H1 (cell line): Measurements from ENCODE around the gene LGALS8. TPM values are rescaled to one million over a fixed set of nuclear protein-coding genes. Genes with fewer than 3 reads are reported as not detected.

Source experiments
- CTCF ChIA-PET: fragments of 300-600 bp; sonication (Branson Sonifier 250); formaldehyde crosslinking; loops from one replicate; lab custom pipeline; 2021; ENCODE audit not compliant: partially characterized antibody; lab: Charles Lee
- POLR2A ChIA-PET: fragments of 300-600 bp; sonication (Branson Sonifier 250); formaldehyde crosslinking; loops from one replicate; lab custom pipeline; 2021; ENCODE audit warnings: inconsistent platforms; ENCODE audit not compliant: partially characterized antibody; lab: Charles Lee
- DNase-seq, 2 experiments: peaks; one replicate each; pipeline versions ENCODE4 v3.0.0 to v3.0.0-alpha.2; 2010 to 2022; ENCODE audit warnings: low spot score in 2 of 2, low read depth in 1 of 2, mixed read lengths in 1 of 2
- FAIRE-seq: peaks from 2 replicates; lab custom pipeline; 2011; peaks lifted over from hg19 to GRCh38; lab: Jason Lieb, UNC
- H2AFZ ChIP-seq: 2 replicates; pipeline ENCODE4 v1.8.1; 2012; ENCODE audit warnings: low read length, inconsistent platforms
- H2AK5ac ChIP-seq: 2 replicates; pipeline ENCODE4 v1.6.1; 2013; ENCODE audit warnings: low read depth, low read length
- H2BK120ac ChIP-seq: replicated peaks from 2 replicates; pipeline ENCODE3; 2013; ENCODE audit warnings: low read depth, low read length, inconsistent platforms
- H2BK12ac ChIP-seq: 2 replicates; pipeline ENCODE4 v1.6.1; 2013; ENCODE audit warnings: low read depth, low read length
- H2BK15ac ChIP-seq: 2 replicates; pipeline ENCODE4 v1.6.1; 2013; ENCODE audit warnings: low read length
- H2BK20ac ChIP-seq: 2 replicates; pipeline ENCODE4 v1.6.1; 2013; ENCODE audit warnings: low read length
- H2BK5ac ChIP-seq: 2 replicates; pipeline ENCODE4 v1.6.1; 2013; ENCODE audit warnings: low read depth, low read length
- H3K14ac ChIP-seq: 2 replicates; pipeline ENCODE4 v1.6.1; 2013; ENCODE audit warnings: inconsistent platforms; ENCODE audit not compliant: insufficient read length
- H3K18ac ChIP-seq: 2 replicates; pipeline ENCODE4 v1.6.1; 2013; ENCODE audit warnings: low read length; ENCODE audit errors: extremely low read depth
- H3K23ac ChIP-seq: 2 replicates; pipeline ENCODE4 v1.6.1; 2013; ENCODE audit warnings: inconsistent platforms; ENCODE audit not compliant: insufficient read length
- H3K23me2 ChIP-seq: 2 replicates; pipeline ENCODE4 v1.6.1; 2013; ENCODE audit warnings: low read depth, low read length
- H3K27ac ChIP-seq: 2 replicates; pipeline ENCODE4 v1.6.1; 2011; ENCODE audit warnings: low read depth, low read length, inconsistent platforms
- H3K27me3 ChIP-seq, 4 experiments: replicated peaks in 1 of 4; 1 replicate in 1 of 4; 2 replicates in 3 of 4; pipeline versions ENCODE4 v1.6.1 to v1.8.1; 2011 to 2013; ENCODE audit warnings: low read length in 3 of 4, mild to moderate bottlenecking in 3 of 4, inconsistent platforms in 2 of 4, mixed read lengths in 2 of 4, moderate library complexity in 1 of 4; ENCODE audit not compliant: control insufficient read depth in 3 of 4, insufficient read depth in 3 of 4; ENCODE audit errors: extremely low read depth in 1 of 4
- H3K36me3 ChIP-seq, 4 experiments: 2 replicates each; pipeline versions ENCODE4 v1.6.1 to v1.8.1; 2011 to 2013; ENCODE audit warnings: mild to moderate bottlenecking in 4 of 4, low read length in 3 of 4, moderate library complexity in 2 of 4, control low read depth in 1 of 4, inconsistent platforms in 1 of 4; ENCODE audit not compliant: insufficient read depth in 4 of 4, control insufficient read depth in 2 of 4
- H3K4ac ChIP-seq: replicated peaks from 2 replicates; pipeline ENCODE3; 2013; ENCODE audit warnings: low read length, low read depth, mixed read lengths, inconsistent platforms; ENCODE audit not compliant: insufficient read length
- H3K4me1 ChIP-seq, 4 experiments: replicated peaks in 1 of 4; 1 replicate in 1 of 4; 2 replicates in 3 of 4; pipeline versions ENCODE4 v1.6.1 to v1.8.1; 2011 to 2013; ENCODE audit warnings: low read length in 3 of 4, inconsistent platforms in 2 of 4, mixed read lengths in 1 of 4; ENCODE audit not compliant: insufficient read depth in 4 of 4, control insufficient read depth in 3 of 4
- H3K4me2 ChIP-seq, 2 experiments: 2 replicates each; pipeline versions ENCODE4 v1.6.1 to v1.8.1; 2011 to 2013; ENCODE audit warnings: low read depth in 2 of 2, low read length in 2 of 2, control low read depth in 1 of 2, inconsistent platforms in 1 of 2, mild to moderate bottlenecking in 1 of 2; ENCODE audit not compliant: insufficient read depth in 1 of 2
- H3K4me3 ChIP-seq, 4 experiments: fragments of 200-600, 300-600 bp in 1 of 4; sonication (generic), shearing (Covaris generic), sonication (Bioruptor Twin) in 1 of 4; 2 replicates each; pipeline versions ENCODE4 v1.5.1 to v1.8.1; 2011 to 2016; ENCODE audit warnings: low read length in 4 of 4, low read depth in 3 of 4, control low read depth in 2 of 4, inconsistent platforms in 2 of 4, mild to moderate bottlenecking in 2 of 4, mixed read lengths in 1 of 4, moderate library complexity in 1 of 4; ENCODE audit not compliant: insufficient read depth in 2 of 4; ENCODE audit errors: extremely low read depth in 1 of 4
- H3K56ac ChIP-seq: replicated peaks from 2 replicates; pipeline ENCODE3; 2013; ENCODE audit warnings: low read depth, mild to moderate bottlenecking, mixed read lengths, low read length, inconsistent platforms; ENCODE audit not compliant: insufficient read length
- H3K79me1 ChIP-seq: 2 replicates; pipeline ENCODE4 v1.6.1; 2013; ENCODE audit warnings: low read depth, low read length, control low read depth
- H3K79me2 ChIP-seq, 2 experiments: 2 replicates each; pipeline versions ENCODE4 v1.6.1 to v1.8.1; 2012 to 2013; ENCODE audit warnings: low read length in 2 of 2, mild to moderate bottlenecking in 2 of 2, inconsistent platforms in 1 of 2; ENCODE audit not compliant: insufficient read depth in 2 of 2, control insufficient read depth in 1 of 2
- H3K9ac ChIP-seq, 4 experiments: replicated peaks in 1 of 4; 1 replicate in 1 of 4; 2 replicates in 3 of 4; pipeline versions ENCODE4 v1.6.1 to v1.8.1; 2011 to 2013; ENCODE audit warnings: low read depth in 3 of 4, low read length in 3 of 4, control low read depth in 2 of 4, mild to moderate bottlenecking in 2 of 4, moderate library complexity in 2 of 4, inconsistent platforms in 1 of 4; ENCODE audit errors: extremely low read depth in 1 of 4
- H3K9me3 ChIP-seq, 2 experiments: 2 replicates each; pipeline versions ENCODE4 v1.6.1 to v1.8.1; 2012 to 2013; ENCODE audit warnings: mild to moderate bottlenecking in 2 of 2, moderate library complexity in 2 of 2, control low read depth in 1 of 2, inconsistent platforms in 1 of 2, low read depth in 1 of 2, low read length in 1 of 2, mixed read lengths in 1 of 2; ENCODE audit not compliant: insufficient read depth in 2 of 2
- H4K20me1 ChIP-seq, 2 experiments: replicated peaks in 1 of 2; 2 replicates each; pipeline versions ENCODE3 to v1.8.1; 2011 to 2013; ENCODE audit warnings: inconsistent platforms in 2 of 2, low read length in 2 of 2, mild to moderate bottlenecking in 1 of 2; ENCODE audit not compliant: insufficient read depth in 2 of 2, control insufficient read depth in 1 of 2
- H4K5ac ChIP-seq: 2 replicates; pipeline ENCODE4 v1.6.1; 2013; ENCODE audit warnings: low read length, low read depth, mixed read lengths, inconsistent platforms; ENCODE audit not compliant: insufficient read length
- H4K8ac ChIP-seq: 2 replicates; pipeline ENCODE4 v1.8.0; 2013; ENCODE audit warnings: mild to moderate bottlenecking, moderate library complexity, low read length, inconsistent platforms; ENCODE audit not compliant: insufficient read depth; ENCODE audit errors: extremely low read depth
- H4K91ac ChIP-seq: replicated peaks from 2 replicates; pipeline ENCODE3; 2013; ENCODE audit warnings: low read length, mixed read lengths, inconsistent platforms; ENCODE audit not compliant: insufficient read length
- EGR1 ChIP-seq: IDR thresholded peaks from 2 replicates; pipeline ENCODE4 v1.6.1; 2011; ENCODE audit warnings: low read depth, low read length, borderline replicate concordance
- GABPA ChIP-seq: IDR thresholded peaks from 2 replicates; pipeline ENCODE4 v1.6.1; 2011; ENCODE audit warnings: mild to moderate bottlenecking, low read length, moderate library complexity, borderline replicate concordance; ENCODE audit not compliant: insufficient read depth
- GTF2F1 ChIP-seq: IDR thresholded peaks from 2 replicates; pipeline ENCODE4 v1.6.1; 2012; ENCODE audit warnings: low read depth, low read length, improper control_type of control experiment, borderline replicate concordance
- JUN ChIP-seq: IDR thresholded peaks from 2 replicates; pipeline ENCODE4 v1.6.1; 2011; ENCODE audit warnings: low read depth, mild to moderate bottlenecking, improper control_type of control experiment, low read length
- KDM5A ChIP-seq: fragments of 200-600 bp; IDR thresholded peaks from 2 replicates; pipeline ENCODE4 v1.7.1; 2012; ENCODE audit warnings: mild to moderate bottlenecking, low read length, inconsistent platforms, mixed read lengths
- MAFK ChIP-seq: IDR thresholded peaks from 2 replicates; pipeline ENCODE4 v1.6.1; 2012; ENCODE audit warnings: low read depth, mild to moderate bottlenecking, improper control_type of control experiment, low read length
- NRF1 ChIP-seq: IDR thresholded peaks from 2 replicates; pipeline ENCODE4 v1.6.1; 2011; ENCODE audit warnings: mild to moderate bottlenecking, low read depth, low read length, improper control_type of control experiment
- RNF2 ChIP-seq: fragments of 200-900, 300-1000 bp; sonication (generic); IDR thresholded peaks from 2 replicates; pipeline ENCODE4 v1.7.1; 2016; ENCODE audit warnings: borderline replicate concordance, low read depth, mild to moderate bottlenecking, antibody characterized with exemption, low read length; ENCODE audit not compliant: poor library complexity, severe bottlenecking; ENCODE audit errors: missing control alignments
- SUZ12 ChIP-seq: fragments of 200-600 bp; sonication (generic); IDR thresholded peaks from 2 replicates; pipeline ENCODE4 v1.6.1; 2012; ENCODE audit warnings: mild to moderate bottlenecking, inconsistent platforms, low read length, moderate library complexity, mixed read lengths
- TEAD4 ChIP-seq: IDR thresholded peaks from 2 replicates; pipeline ENCODE4 v1.6.1; 2012; ENCODE audit warnings: low read depth, low read length, inconsistent platforms, mixed read lengths
- WGBS, 2 experiments: shearing (Covaris generic) in 1 of 2; methylation state at CpG; one replicate each; pipeline versions ENCODE4 v1.1.6 to v1.1.7; 2013 to 2015; ENCODE audit warnings: low lambda C conversion rate in 2 of 2, mixed read lengths in 2 of 2, inconsistent platforms in 1 of 2, low coverage in 1 of 2, missing lambda C conversion rate in 1 of 2; ENCODE audit not compliant: insufficient replicate concordance in 2 of 2, insufficient coverage in 1 of 2, insufficient read length in 1 of 2; ENCODE audit errors: extremely low coverage in 1 of 2, missing lambda C conversion rate in 1 of 2; 5-methylcytosine and 5-hydroxymethylcytosine counted together
- polyA plus RNA-seq, 7 experiments: library from polyadenylated mRNA; depleted of rRNA in 3 of 7; stranded (reverse) in 5 of 7; unstranded in 2 of 7; fragments of >200 nt in 5 of 7; fragments of 200-250 nt in 2 of 7; gene quantifications; 1 replicate in 5 of 7; 2 replicates in 1 of 7; 4 replicates in 1 of 7; pipeline versions ENCODE4 v1.2.1 to v1.2.3, GENCODE V29; 2011 to 2013; ENCODE audit warnings: missing spikeins in 2 of 7, mixed read lengths in 2 of 7
- total RNA-seq: library from RNA; stranded (reverse); fragmentation: NEBNext Ultra II Directional; extraction: Animal tissue kit (Norgen Biotek cat#: 25700); gene quantifications from 2 replicates; pipeline ENCODE4 v1.2.1, GENCODE V29; 2021
- TF ChIP-seq, protein P1 (sequence below): IDR thresholded peaks from 2 replicates; pipeline ENCODE4 v1.6.1; 2012; ENCODE audit warnings: low read length, inconsistent platforms

LGALS8 gene
- total and polyA plus RNA-seq, 2 of the 8 experiments (the other 6 are each of a cell fraction or from before 2014, with no cell fraction given) = 7.2 to 11.6 TPM

DNA sequence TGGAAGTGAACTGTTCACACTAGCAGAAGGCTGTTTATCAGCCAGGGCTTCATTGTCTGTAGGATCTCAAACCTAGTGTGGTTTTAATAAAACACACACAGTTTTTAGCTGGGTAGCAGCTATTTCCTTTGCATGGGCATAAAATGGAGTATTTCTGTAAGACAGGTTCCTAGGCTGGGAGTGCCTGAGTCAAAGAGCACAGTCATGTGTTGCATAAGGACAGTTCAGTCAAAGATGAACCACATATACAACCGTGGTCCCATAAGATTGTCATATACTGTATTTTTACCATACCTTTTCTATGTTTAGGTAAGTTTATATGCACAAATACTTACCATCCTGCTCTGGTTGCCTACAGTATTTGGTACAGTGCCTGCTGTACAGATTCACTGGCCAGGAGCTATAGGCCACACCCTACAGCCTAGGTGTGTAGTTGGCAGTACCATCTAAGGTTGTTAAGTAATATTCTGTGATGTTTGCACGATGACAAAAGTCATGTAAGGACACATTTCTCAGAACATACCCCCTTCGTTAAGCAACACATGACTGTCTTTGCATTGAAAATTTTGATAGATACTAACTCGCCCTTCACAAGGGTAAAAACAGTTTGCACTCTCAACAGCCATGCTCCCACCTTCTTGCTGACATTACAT is 17.2 kb downstream of the LGALS8 start:
- Histone ChIP-seq H3K4me3 (no peak overlapping the region), H4K91ac (no peak overlapping the region), H3K4ac (no peak overlapping the region), H3K14ac (no peak overlapping the region), H2BK5ac (no peak overlapping the region), H3K36me3 (peaks cover 6 to 30% (median 13%) of the 10 kb centered on the region in 4 experiments; a peak in 7 of 8 replicates), H2BK120ac (no peak overlapping the region), H2AK5ac (no peak overlapping the region), H3K18ac (no peak overlapping the region), H2AFZ (no peak overlapping the region), H3K4me1 (no peaks in the 10 kb centered on the region), H2BK20ac (no peak overlapping the region), H4K8ac (no peak overlapping the region), H4K20me1 (no peaks in the 10 kb centered on the region), H3K27ac (no peak overlapping the region), H2BK15ac (no peak overlapping the region), H3K56ac (no peak overlapping the region), H2BK12ac (no peak overlapping the region), H3K9ac (no peak overlapping the region), H3K9me3 (no peaks in the 10 kb centered on the region; a peak in 1 of 4 replicates), H3K79me2 (no peaks in the 10 kb centered on the region), H3K27me3 (no peaks in the 10 kb centered on the region), H3K23me2 (no peaks in the 10 kb centered on the region), H4K5ac (no peak overlapping the region), H3K79me1 (no peaks in the 10 kb centered on the region), H3K23ac (no peak overlapping the region), H3K4me2 (no peak overlapping the region)
- DNase-seq (no peak), FAIRE-seq (no peak)
- 92% methylated on average over 4 of the region's 4 CpGs; no CpG with 5 or more reads in 1 of the 2 experiments for WGBS, 2 experiments
- ChIA-PET POLR2A (interaction anchor here (1.4 kb wide), 1 partner anchor 437 kb away, joined by 4 read pairs; no protein-coding TSS in a partner anchor), CTCF (interaction anchor here (0.6 kb wide), 1 partner anchor 164 kb away, joined by 3 read pairs; no protein-coding TSS in a partner anchor)
- TF ChIP-seq JUN = no peak
- TF ChIP-seq TEAD4 = no peak
- TF ChIP-seq, protein P1, sequence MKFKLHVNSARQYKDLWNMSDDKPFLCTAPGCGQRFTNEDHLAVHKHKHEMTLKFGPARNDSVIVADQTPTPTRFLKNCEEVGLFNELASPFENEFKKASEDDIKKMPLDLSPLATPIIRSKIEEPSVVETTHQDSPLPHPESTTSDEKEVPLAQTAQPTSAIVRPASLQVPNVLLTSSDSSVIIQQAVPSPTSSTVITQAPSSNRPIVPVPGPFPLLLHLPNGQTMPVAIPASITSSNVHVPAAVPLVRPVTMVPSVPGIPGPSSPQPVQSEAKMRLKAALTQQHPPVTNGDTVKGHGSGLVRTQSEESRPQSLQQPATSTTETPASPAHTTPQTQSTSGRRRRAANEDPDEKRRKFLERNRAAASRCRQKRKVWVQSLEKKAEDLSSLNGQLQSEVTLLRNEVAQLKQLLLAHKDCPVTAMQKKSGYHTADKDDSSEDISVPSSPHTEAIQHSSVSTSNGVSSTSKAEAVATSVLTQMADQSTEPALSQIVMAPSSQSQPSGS = no peak
- TF ChIP-seq RNF2 = no peak
- TF ChIP-seq MAFK = no peak
- no peak for TF ChIP-seq GTF2F1
- TF ChIP-seq SUZ12 = no peak
- no peak for TF ChIP-seq KDM5A
- TF ChIP-seq NRF1 = no peak
- no peak for TF ChIP-seq EGR1
- no peak for TF ChIP-seq GABPA
